CD4-positive, alpha-beta T cell treated with Interleukin-6 at 100 ng/mL for 8 hours (primary cell): ENCODE data around the gene LTBP1.
"Not testable (repeated sequence)": the region's sequence is repeated elsewhere in the genome, so short reads cannot be mapped to it uniquely, and the experiment has no call there.

Source experiments
- DNase-seq: peaks from one replicate; pipeline ENCODE4 v3.0.0-alpha.2; 2020; ENCODE audit warnings: mixed read lengths, low spot score

LTBP1 gene

DNA sequence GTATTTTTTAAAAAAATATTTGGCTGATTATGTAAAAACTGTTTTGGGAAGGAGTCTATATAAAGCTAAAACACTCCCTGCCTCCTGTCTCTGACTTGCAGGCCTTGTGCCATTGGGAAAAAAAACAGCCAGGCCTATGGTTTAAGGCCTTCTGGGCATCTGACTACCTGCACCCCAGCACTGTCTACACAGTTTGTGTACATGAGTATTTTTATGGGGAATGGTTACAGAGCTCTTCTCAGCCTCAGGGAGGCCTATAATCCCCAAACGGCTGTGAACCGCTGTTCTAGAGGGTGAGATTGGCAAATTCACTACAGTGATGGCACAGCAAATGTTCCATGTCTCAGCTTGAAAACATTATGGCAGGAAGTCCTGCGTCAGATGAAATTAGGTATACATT lies 96.1 kb downstream of the LTBP1 start:
- DNase-seq = no peak

GRCh38 chr2:33047939-33048338 lies 101.2 kb downstream of the LTBP1 start:
- no peak for DNase-seq

- no peak for DNase-seq
These were observed 105.0 kb downstream of the LTBP1 start for GRCh38 chr2:33051586-33052360.

GRCh38 chr2:33052361-33052735 lies 105.6 kb downstream of the LTBP1 start:
- no peak for DNase-seq

DNA sequence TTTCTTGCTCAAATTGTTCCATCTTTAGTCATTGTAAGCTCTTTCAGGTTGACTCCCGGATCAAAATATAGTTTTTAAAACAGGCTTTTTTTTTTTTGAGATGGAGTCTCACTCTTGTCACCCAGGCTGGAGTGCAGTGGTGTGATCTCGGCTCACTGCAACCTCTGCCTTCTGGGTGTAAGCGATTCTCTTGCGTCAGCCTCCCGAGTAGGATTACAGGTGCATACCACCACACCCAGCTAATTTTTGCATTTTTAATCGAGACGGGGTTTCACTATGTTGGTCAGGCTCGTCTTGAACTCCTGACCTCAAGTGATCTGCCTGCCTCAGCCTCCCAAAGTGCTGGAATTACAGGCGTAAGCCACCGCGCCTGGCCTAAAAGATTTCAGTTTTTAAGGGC lies 106.0 kb downstream of the LTBP1 start:
- not testable (repeated sequence) for DNase-seq

- DNase-seq = no peak
These were observed 109.4 kb downstream of the LTBP1 start for GRCh38 chr2:33056170-33056569.

- DNase-seq = not testable (repeated sequence)
These were observed 110.7 kb downstream of the LTBP1 start for GRCh38 chr2:33057307-33058028.

DNA sequence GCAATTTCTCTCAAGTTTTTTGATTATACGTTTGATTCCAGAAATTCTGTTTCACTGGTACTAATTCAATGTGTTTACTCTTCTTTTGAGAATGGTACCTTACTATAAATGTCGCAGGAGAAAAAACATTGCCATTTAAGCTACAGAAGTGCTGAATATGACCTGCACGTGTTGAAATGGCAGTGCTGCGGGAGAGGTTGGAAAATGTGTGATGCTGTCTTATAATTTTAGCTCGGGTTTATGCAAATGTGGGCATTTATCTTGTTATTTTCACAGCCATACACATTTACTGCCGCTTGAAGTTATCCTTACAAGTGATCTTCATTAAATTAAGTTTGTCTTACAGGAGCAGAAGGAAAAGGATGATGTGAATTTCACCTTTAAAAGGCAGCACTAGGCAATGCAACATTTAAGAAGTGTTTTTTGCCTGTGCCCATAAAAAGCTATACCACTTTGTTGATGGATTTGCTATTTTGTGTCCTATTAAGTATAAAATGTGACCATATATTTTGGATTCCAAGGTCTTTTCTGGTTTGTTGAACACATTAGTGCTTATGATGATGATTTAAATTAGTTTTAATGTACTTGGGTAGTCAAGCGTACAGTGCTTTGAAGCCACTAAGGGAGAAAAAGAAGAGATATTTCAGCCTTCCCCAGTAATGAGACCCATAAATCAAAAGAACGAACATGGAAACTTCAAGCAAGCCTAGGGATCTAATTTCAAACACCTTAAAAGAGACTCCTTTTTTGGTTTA lies 112.1 kb downstream of the LTBP1 start:
- no peak for DNase-seq

DNA sequence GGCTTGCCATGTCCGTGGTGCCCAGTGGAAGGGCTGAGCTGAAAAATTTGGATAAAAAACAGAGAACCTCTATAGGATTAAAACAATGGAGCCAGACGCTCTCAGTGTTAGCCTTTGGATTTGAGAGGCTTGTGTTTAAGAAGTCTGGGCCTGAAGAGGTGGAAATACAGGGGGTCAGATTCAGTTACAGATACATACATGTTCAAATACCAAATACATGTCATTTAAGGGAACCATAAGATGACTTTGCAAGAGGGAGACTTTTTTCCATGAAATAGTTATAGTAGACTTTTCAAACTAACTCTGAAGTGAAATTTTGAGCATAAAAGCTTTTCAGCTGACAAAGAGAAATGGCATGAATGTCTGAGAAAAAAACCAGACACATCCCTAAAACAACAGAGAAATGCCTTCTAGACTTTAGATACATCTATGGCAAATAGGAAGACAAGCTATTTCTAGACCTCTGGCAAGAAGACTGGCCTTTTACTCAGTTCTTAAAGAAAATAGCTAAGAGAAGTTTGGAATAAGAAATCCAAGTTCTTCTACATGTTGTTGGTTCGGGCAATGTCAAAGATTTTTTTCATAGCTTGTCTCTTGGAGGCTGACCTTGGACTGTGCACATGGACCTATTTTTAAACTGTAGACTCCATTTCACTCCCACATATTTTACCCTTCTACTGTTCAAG lies 112.9 kb downstream of the LTBP1 start:
- DNase-seq = no peak

DNA sequence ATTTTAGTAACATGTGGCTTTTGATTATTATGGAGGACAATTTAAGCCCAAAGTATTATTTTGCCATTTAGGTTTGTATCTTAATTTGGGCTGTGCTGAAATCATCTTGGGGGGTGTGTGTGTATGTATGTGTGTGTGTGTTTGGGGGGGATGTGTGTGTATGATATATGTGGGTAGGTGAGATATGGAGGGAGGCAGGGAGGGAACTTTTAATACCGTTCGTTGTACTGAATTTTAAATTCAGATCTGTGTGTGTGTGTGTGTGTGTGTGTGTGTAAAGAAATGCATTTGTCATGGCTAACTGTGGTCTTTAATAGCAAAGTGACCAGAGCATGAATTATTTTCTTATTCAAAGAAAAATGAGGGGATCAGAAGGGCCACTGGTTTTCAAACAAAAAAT lies 113.7 kb downstream of the LTBP1 start:
- DNase-seq = no peak

DNA sequence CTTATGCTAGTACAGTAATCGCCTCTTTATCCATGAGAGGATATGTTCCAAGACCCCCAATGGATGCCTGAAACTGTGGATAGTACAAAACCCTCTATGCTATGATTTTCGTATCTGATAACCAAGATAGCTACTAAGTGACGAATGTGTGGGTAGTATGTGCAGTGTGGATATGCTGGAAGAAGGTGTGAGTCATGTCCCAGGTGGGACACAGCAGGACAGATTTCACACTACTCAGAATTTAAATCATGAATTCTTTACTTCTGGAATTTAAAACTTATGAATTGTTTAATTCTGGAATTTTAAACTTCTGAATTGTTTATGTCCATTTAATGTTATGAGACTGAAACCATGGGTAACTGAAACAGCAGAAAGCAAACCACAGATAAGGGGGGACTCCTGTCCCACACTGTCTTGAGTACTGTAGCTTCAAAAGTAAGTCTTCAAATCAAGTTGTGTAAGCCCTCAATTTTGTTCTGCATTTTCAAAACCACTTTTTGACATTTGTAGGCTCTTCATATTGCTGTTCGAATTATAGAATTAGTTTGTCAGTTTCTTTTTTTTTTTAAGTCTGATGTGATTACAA lies 116.0 kb downstream of the LTBP1 start:
- DNase-seq = no peak

GRCh38 chr2:33064349-33064801 lies 117.6 kb downstream of the LTBP1 start:
- DNase-seq = no peak

- no peak for DNase-seq
These were observed 120.8 kb downstream of the LTBP1 start for GRCh38 chr2:33067598-33067997.

GRCh38 chr2:33068261-33068660 lies 121.5 kb downstream of the LTBP1 start:
- DNase-seq = no peak

GRCh38 chr2:33069894-33070651 lies 123.3 kb downstream of the LTBP1 start:
- no peak for DNase-seq

DNA sequence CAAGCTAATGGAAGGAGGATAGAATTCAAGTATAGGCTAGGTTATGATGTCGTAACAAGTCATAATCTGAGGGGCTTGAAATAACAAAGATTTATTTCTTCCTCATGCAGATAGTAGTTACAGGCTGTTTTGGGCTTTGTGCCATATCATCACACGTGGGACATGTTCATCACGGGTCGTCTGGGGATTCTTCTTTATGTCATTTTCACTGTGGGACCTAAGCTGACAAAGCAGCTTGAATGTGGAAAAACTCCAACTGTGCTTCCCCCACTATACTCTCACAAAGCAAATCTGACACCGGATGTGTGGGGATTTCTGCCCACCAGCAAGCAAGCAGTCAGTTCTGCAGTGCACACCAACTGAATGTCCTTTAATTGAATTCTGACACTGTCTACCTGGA lies 124.8 kb downstream of the LTBP1 start:
- DNase-seq = no peak

DNA sequence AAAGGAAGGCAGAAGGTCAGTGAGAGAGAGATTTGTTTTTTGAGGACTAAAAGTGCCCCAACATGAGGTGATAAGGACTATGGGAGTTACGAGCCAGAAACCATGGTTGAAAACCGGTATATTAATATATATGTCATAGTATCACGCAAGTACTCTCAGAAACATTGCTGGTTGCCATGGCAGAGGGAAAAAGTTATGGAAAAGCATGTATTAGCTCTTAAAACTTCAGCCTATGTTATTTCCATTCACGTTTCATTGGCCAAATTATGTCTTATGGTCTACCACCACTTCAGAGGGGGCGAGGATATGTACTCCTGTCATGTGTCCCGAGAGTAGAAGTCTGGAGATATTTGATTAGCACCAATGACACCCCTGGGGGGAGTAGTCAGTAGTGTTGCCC lies 125.9 kb downstream of the LTBP1 start:
- DNase-seq = no peak

DNA sequence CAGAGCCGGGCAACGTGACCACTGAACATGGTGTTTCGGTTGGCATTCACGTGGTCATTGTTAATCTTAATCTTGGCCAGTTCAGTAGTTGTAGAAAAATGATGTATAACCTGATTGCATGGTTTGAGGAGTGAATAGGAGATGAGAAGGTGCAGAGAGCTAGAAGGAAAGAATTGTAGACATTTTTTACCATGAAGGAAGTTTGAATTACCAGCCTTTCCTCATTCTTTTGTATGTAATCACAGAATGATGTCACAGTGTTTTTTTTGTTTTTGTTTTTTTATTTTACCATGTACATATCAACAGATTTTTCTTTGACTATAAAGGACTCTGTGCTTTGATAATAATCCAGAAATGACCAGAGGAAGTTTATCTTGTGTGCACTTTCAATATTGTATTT lies 126.3 kb downstream of the LTBP1 start:
- DNase-seq = no peak

- no peak for DNase-seq
These were observed 127.4 kb downstream of the LTBP1 start for GRCh38 chr2:33074197-33074596.

- DNase-seq = no peak
These were observed 130.6 kb downstream of the LTBP1 start for GRCh38 chr2:33077311-33077710.

- no peak for DNase-seq
These were observed 131.1 kb downstream of the LTBP1 start for GRCh38 chr2:33077844-33078243.
